Activated CD8-positive, alpha-beta memory T cell treated with anti-CD3 and anti-CD28 coated beads for 4 hours (primary cell): ENCODE data around the gene MPND.

Experiments used
- DNase-seq, 2 donors: peaks; one replicate each; pipeline ENCODE4 v3.0.0-alpha.2; 2020; ENCODE audit warnings: low read depth in 2 of 2

MPND gene

DNA sequence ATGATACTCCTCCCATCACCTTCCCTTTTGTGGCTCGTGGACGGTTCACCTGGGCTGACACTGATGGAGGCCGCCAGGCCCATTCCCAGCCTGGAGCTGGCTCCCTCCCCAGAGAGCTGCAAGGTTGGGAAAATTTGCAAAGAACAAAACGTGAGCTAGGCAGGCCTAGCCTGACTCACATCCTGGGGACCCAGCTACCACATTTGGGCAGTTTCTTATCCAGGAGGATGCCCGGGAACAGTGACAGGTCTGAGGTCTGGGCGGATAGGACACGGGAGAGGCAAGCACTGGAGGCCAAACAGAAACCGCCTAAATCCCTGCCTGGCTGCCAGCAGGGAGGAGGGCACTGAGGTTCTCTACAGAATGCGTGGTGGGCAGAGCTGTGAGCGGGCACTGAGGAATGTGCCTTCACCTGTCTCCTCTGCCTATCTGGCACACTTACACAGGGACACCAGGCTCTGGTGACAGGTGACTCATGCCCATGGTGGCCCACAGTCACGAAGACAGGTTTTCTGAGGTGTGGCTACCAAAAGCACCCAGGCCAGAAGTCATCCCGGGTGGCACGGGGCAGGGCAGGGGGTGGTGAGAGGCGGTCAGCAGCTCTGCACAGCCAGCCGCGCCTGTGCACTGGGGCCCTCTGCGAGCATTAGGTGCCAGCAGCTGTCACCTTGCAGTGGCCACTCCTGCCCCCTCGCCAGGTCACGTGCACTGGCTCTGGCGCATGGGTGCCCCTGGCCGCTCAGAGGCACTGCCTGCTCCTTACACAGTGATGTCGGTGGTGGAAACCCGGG lies 33.8 kb downstream of the MPND start:
- DNase-seq: no peak

GRCh38 chr19:4378886-4379285 lies 35.5 kb downstream of the MPND start:
- DNase-seq: no peak

DNA sequence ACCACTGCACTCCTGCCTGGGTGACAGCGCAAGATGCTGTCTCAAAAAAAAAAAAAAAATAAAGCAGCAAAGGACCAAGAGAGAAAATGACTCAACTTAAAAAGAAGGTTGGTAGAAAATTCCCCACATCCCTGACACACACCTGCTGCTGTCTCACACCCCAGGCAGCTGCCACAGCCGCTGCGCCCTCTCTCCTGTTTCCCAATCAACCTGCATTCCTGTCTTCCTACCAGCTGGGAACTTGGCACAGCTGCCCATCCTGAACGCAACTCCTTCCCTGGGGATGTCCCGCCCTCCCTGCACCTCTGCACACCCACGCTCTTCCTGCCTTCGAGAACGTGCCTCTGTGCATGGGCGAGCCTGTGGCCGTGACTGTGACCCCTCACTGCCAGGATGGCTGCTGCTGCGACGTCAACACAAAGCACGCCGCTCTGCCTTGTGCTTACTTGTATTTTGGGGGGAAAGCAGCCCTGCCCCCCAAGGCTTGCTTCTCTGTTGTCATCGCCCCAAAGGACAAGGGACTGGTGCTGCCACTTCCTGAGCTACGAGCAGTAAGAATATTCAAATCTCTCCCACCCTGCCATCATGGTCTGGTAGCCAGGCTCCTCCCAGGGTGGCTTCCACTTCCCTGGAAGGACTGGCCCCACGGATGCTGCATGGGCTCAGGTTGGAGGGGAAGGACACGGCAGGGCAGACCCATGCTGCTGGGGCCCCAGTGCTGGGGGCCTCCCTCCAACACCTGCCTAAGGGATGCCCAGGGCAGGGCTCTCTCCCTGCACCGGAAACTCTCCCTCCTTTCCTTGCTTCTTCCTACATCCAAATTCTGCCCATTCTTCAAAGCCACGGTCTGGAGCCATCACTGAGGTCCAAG lies 36.3 kb downstream of the MPND start:
- no peak for DNase-seq

GRCh38 chr19:4380254-4380727 lies 36.9 kb downstream of the MPND start:
- DNase-seq: peak in 1 of 2 donors; percentile 30

- no peak for DNase-seq
Observed at GRCh38 chr19:4385291-4386040, 42.1 kb downstream of the MPND start.

DNA sequence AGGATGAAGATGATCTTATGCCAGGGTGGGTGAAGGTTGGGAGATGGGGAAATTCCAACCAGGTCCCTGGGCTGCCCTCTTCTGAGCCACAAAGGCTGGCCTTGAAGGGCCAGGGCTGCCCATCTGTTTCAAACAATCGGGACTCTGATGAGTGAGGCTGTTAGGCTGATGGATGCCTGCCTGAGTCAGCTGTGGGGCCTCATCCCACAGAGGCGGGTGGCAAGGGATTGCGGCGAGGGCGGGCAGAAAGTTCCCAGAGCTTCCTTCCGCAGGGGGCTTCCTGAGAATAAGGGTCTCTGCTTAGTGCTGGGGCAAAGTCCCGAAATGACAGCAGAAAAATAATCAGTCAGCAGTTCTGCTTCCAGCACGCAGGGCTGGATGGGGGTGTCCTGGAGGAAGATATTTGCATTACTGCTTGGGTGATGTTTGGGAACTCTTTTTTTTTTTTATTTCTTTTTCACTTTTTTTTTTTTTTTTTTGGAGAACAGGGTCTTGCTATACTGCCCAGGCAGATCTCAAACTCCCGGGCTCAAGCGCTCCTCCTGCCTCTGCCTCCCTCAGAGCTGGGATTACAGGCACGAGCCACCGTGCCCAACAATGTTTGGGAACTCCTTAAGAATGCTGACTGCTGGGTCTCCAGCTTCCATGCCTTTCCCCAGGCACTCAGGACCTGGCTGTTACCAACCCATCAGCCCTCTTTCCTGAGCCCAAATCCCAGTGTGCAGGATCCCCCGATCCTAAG lies 42.9 kb downstream of the MPND start:
- no peak for DNase-seq

DNA sequence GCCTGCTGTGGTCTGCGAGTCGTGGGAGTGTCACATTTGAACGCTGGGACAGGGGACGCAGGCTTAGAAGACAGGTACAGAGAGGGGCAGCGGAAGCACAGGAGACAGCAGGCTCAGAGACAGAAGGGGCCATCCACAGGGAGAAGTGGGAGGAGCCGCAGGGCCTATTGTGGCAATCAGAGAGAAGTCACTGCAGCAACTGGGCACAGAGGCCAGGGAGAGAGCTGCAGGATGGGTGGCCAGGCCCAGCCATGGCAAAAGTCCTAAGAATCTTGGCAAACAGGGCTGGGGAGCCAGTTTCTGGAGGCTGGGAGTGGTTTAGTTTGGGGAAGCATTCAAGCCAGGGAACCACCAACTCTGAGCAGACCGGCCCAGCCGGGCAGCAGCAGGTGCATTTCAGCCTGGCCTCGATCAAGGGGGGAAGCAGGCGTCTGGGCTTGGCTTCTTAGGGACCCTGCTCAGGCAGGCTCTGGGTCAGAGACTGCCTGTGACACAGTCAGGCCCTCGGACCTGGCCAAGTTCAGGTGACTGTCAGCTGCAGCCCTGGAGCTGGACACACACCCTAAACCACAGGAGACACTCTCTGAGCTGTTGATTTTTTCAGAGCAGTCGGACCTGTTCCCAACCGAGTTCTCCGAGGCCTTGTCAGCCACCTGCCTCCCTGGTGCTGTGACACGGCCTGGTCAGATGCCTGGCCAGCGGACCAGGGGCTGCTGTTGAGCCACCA lies 45.1 kb downstream of the MPND start:
- no peak for DNase-seq

DNA sequence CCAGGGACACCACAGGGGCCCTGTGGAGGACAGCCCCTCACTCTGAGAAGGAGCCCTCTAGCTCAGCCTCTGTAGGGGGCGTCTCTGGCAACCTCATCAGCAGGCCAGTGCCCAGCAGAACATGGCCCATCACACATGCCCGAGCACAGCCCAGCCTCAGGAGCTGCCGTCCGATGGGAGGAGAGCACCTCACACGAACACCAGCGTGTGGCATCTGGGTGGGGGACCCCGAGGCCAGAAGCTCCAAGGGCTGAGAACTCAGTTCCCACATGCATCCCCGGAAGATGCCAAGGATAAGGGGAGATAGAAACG lies 45.7 kb downstream of the MPND start:
- no peak for DNase-seq

- no peak for DNase-seq
Observed at GRCh38 chr19:4389511-4390016, 46.2 kb downstream of the MPND start.

DNA sequence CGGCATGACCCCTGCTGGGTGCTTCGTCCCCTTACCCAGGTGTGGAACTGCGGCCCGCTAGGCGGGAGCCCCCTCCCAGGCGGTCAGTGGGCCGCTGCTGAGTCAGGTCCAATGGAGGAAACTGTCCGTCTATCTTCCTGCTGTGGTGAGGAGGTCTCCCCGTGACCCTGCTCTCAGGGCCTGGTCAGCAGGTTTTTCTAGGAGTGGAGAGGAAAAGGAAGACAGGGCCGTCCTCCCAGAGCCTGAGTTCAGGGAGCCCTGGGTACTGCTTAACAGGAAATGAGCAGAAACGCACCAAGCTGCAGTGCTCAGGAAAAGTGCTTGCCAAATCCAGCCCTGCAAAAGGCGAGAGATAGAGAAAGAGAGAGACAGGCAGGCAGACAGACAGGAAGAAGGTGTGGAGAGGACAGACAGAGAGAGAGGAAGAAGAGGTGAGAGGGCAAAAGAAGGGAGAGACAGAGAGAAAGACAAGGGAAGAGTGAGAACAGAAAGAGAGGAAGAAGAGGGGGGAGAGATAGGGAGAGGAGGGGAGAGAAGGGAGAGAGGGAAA lies 46.7 kb downstream of the MPND start:
- DNase-seq: no peak

DNA sequence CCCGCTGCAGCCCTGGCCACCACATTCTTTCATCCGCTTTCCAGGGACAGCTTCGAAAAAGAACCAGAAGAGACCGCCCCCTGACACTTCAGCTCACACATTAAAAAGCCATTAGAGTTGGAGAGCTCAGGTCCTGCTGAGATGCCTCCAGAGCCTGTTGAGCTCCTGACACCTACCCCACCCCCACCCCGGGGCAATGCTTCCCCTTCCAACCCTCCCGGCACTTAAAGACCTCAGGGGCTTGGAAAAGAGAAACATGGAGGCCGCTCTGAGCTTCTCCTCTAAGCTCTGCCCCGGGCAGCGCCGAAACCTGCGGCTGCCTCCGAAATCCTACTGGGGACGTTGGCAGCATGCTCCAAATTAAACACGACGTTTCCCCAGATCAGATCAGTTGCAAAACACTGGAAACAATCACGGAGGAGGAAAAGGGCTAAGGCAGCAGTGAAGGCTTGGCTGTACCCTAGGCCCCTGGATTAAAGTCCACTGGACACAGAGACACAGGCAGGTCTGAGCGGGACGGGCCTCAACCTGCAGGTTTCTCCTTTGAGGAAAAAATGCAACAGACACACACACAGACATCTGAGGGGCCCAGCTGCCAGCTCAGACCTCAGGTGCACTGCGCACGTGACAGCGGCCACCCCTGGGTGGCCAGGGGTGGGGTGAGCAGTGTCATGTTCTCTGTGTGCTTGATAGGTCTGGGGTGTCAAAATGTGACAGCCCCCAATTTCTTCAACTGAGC lies 47.4 kb downstream of the MPND start:
- no peak for DNase-seq

- no peak for DNase-seq
Observed at GRCh38 chr19:4391306-4391693, 47.9 kb downstream of the MPND start.

DNA sequence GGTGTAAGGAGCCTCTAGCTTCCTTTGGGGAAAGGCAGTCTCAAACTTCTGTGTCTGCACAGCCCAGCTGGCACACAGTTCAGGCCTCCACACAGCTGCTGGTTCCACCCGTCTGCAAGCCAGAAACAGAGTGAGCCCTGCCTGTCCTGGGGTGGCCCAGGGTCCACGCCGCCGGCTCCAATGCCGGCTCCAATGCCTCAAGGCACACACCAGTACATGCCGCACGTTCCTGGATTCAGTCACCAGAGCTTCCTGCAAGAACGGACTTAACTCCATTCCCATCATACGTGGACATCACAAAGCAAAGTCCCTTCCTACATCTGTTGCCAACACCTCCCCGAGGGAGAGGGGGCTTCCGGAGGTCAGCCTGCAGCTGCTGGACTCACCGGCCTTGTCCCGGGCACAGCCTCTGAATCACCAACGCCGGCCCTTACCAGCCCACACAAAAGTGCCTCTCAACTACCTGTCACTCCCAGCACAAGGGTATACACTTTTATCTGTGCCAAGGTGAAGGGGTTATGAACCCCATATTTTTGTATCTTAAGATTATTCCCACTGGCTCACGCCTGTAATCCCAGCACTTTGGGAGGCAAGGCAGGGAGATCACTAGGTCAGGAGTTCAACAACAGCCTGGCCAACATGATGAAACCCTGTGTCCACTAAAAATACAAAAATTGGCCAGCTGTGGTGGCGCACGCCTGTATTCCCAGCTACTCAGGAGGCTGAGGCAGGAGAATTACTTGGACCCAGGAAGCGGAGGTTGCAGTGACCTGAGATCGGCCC lies 48.5 kb downstream of the MPND start:
- DNase-seq: no peak

- no peak for DNase-seq
Observed at GRCh38 chr19:4393947-4394590, 50.7 kb downstream of the MPND start.

DNA sequence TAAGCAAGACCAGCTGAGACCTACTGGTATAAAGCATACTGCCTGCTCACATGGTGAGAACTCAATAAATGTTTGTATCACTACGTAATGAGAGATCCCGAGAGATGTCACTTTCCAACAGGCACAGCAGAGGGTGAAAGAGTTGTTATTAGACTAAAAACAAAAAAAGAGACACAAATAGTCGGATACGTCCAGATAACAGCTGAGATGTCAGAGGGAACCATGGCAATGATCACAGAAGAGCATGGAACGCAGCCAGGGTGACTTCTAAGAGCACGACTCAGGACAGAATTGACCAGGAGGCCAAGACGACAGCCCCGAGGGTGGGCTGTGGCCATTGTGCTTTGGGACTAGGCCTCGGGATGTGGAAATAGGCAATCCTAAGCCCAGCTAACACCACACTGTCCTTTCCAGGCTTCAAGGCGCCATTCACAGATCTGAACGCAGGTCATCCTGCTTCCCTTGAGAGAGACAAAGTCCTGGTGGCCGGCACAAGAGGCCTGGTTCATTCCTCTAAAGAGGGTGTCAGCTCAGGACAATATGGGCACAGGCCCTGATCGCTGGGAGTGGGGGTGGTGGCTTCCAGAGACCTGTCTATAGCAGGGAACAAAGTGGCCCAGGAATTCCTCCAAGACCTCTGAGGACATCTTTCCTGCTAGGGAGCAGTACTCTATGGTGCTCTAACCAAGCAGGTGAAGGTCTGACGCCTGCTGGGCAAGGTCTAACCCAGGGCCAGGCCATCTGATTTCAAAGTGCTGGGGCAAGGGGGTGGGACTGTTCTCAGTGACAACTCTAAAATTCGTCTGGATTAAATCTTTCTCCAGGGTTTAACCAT lies 53.8 kb downstream of the MPND start:
- no peak for DNase-seq

DNA sequence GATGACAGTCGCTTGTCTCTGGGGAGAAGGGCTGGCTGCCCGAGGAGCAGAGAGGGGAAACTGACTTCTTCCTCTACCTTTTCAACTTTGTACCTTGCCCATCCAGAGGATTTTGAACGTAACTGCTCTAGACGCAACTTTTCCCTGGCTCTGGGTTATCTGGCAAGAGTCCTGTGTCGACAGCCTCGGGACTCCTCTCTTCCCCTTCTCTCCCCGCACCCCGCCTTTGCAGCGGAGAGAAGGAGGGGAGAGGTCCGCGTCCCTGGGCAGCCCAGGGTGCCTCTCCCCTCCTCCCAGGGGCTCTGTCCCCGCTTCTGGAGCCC lies 56.4 kb downstream of the MPND start:
- DNase-seq: no peak

DNA sequence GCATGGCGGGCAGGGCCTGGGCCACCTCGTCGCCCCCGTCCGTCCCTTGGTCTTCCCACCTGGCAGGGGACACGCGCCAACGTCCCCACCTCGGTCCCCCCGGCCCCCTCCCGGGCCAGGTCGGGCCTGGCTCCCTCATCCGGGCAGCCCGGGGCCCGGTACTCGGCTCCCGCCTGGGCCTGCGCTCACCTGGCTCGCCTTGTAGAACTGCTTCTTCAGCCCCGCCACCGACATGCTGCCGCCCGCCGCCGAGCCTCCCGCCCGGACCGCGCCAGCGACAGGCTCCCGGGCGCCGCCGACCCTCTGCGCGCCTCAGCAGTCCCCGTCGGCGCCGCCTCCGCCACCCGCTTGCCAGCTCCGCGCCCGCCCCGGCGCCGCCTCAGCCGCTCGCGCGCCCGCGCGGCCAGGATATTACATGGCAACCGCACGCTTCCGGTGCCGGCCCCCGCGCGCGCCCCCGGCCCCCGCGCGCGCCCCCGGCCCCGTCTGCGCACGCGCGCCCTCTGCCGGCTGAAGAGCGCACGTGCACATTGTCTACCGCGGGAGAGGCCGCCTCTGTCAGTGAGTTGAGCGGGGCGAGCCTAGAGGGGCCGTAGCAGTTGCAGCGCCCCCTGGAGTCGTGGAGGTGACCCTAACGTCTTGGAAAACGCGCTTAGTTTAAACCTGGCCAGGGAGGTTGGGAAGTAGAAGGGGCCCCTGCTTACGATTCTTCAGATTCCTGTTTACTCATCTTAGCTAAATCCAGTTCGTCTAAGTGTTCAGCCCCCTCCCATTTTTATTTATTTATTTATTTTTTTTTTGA lies 57.0 kb downstream of the MPND start, which contains the start of gene SH3GL1:
Gene SH3GL1 (minus strand): TSS at position 413 of the 802 bp plus-strand sequence. CDS start 179 bp downstream, at position 234.
- DNase-seq: peak; percentile 84 to 88
